CD14-positive monocyte (primary cell): Measurements from ENCODE around the gene PKIB. TPM values are rescaled to one million over a fixed set of nuclear protein-coding genes. Genes with fewer than 3 reads are reported as not detected.

ENCODE experiments used
- DNase-seq, 3 donors: peaks; one replicate each; pipeline ENCODE4 v3.0.0-alpha.2; 2011 to 2022
- H2AFZ ChIP-seq: 2 replicates; pipeline ENCODE4 v1.6.0; 2012; ENCODE audit warnings: mild to moderate bottlenecking, low read depth, low read length, inconsistent platforms; ENCODE audit not compliant: insufficient read depth, poor library complexity, severe bottlenecking
- H3K27ac ChIP-seq, 2 donors: 1 replicate in 1 of 2; 2 replicates in 1 of 2; pipeline ENCODE4 v1.5.1; 2012 to 2013; ENCODE audit warnings: low read length in 2 of 2, control low read depth in 1 of 2, inconsistent platforms in 1 of 2, low read depth in 1 of 2, mild to moderate bottlenecking in 1 of 2
- H3K27me3 ChIP-seq, 2 donors: one replicate each; pipeline versions ENCODE4 v1.6.0 to v1.6.1; 2011 to 2013; ENCODE audit warnings: low read length in 2 of 2; ENCODE audit not compliant: control insufficient read depth in 2 of 2, insufficient read depth in 2 of 2
- H3K36me3 ChIP-seq, 2 donors: replicated peaks in 1 of 2; 1 replicate in 1 of 2; 2 replicates in 1 of 2; pipeline versions ENCODE4 v1.5.1 to v1.6.1; 2012 to 2013; ENCODE audit warnings: low read length in 2 of 2, control low read depth in 1 of 2, inconsistent platforms in 1 of 2, mild to moderate bottlenecking in 1 of 2; ENCODE audit not compliant: insufficient read depth in 2 of 2, control insufficient read depth in 1 of 2
- H3K4me1 ChIP-seq, 2 donors: 1 replicate in 1 of 2; 2 replicates in 1 of 2; pipeline versions ENCODE4 v1.5.1 to v1.6.1; 2012 to 2013; ENCODE audit warnings: low read length in 2 of 2, control low read depth in 1 of 2, inconsistent platforms in 1 of 2, mild to moderate bottlenecking in 1 of 2, moderate library complexity in 1 of 2; ENCODE audit not compliant: insufficient read depth in 2 of 2, control insufficient read depth in 1 of 2
- H3K4me2 ChIP-seq: replicated peaks from 2 replicates; pipeline ENCODE3; 2012; ENCODE audit warnings: low read length, moderate library complexity, mild to moderate bottlenecking; ENCODE audit not compliant: poor library complexity, severe bottlenecking; ENCODE audit errors: extremely low read depth
- H3K4me3 ChIP-seq, 3 experiments: fragments of 200-600 bp in 1 of 3; sonication (generic) in 1 of 3; replicated peaks in 1 of 3; 1 replicate in 2 of 3; 2 replicates in 1 of 3; pipeline ENCODE4 v1.5.1; 2011 to 2013; ENCODE audit warnings: low read length in 3 of 3, mild to moderate bottlenecking in 3 of 3, control low read depth in 2 of 3, low read depth in 2 of 3, inconsistent platforms in 1 of 3, moderate library complexity in 1 of 3
- H3K79me2 ChIP-seq: 2 replicates; pipeline ENCODE4 v1.6.0; 2012; ENCODE audit warnings: mild to moderate bottlenecking, control low read depth, inconsistent platforms, low read length, moderate library complexity; ENCODE audit not compliant: insufficient read depth
- H3K9ac ChIP-seq: 2 replicates; pipeline ENCODE4 v1.6.0; 2017; ENCODE audit warnings: low read length, mild to moderate bottlenecking; ENCODE audit not compliant: insufficient read depth, poor library complexity, severe bottlenecking
- H3K9me3 ChIP-seq, 2 donors: replicated peaks in 1 of 2; 1 replicate in 1 of 2; 2 replicates in 1 of 2; pipeline versions ENCODE4 v1.5.1 to v1.6.1; 2012 to 2013; ENCODE audit warnings: low read length in 2 of 2, control low read depth in 1 of 2; ENCODE audit not compliant: control insufficient read depth in 1 of 2, insufficient read depth in 1 of 2
- H4K20me1 ChIP-seq: 2 replicates; pipeline ENCODE4 v1.6.0; 2012; ENCODE audit warnings: mild to moderate bottlenecking, low read length, control low read depth, moderate library complexity; ENCODE audit not compliant: insufficient read depth
- H3K27ac Mint-ChIP-seq, 7 donors: one replicate each; pipeline ENCODE4 v1.8.0; 2020; ENCODE audit warnings: mild to moderate bottlenecking in 7 of 7, mixed read lengths in 7 of 7, moderate library complexity in 6 of 7, inconsistent platforms in 2 of 7
- H3K27me3 Mint-ChIP-seq, 3 donors: one replicate each; pipeline ENCODE4 v1.8.0; 2021 to 2022; ENCODE audit warnings: low read depth in 3 of 3, mild to moderate bottlenecking in 3 of 3, mixed read lengths in 3 of 3, moderate library complexity in 3 of 3, inconsistent platforms in 1 of 3
- H3K36me3 Mint-ChIP-seq, 2 donors: one replicate each; pipeline ENCODE4 v1.8.0; 2020; ENCODE audit warnings: mixed read lengths in 2 of 2, inconsistent platforms in 1 of 2, mild to moderate bottlenecking in 1 of 2
- H3K4me1 Mint-ChIP-seq: one replicate; pipeline ENCODE4 v1.8.0; 2020; ENCODE audit warnings: mild to moderate bottlenecking, mixed read lengths
- H3K4me3 Mint-ChIP-seq, 2 donors: one replicate each; pipeline ENCODE4 v1.8.0; 2020; ENCODE audit warnings: mild to moderate bottlenecking in 2 of 2, mixed read lengths in 2 of 2, moderate library complexity in 1 of 2
- H3K9me3 Mint-ChIP-seq, 7 donors: one replicate each; pipeline ENCODE4 v1.8.0; 2020 to 2022; ENCODE audit warnings: mixed read lengths in 7 of 7, mild to moderate bottlenecking in 6 of 7, moderate library complexity in 6 of 7, inconsistent platforms in 2 of 7
- CTCF ChIP-seq: fragments of 200-600 bp; IDR thresholded peaks from one replicate; pipeline ENCODE4 v1.8.0; 2022; ENCODE audit warnings: antibody characterized with exemption, mild to moderate bottlenecking
- WGBS: methylation state at CpG from one replicate; pipeline ENCODE4 v1.1.5; 2013; ENCODE audit warnings: missing lambda C conversion rate; ENCODE audit not compliant: insufficient coverage; 5-methylcytosine and 5-hydroxymethylcytosine counted together
- intact Hi-C, 2 donors: fragments of 100-400 bp; cut with micrococcal nuclease; formaldehyde crosslinking; loops; one replicate each; pipeline versions ENCODE4 v1.15.0 to v1.15.1; 2023
- polyA plus RNA-seq, 3 donors: library from polyadenylated mRNA; depleted of rRNA in 1 of 3; unstranded in 2 of 3; stranded (reverse) in 1 of 3; fragments of 300-500 nt in 2 of 3; fragments of >200 nt in 1 of 3; fragmentation: Illumina TruSeq in 2 of 3; gene quantifications; 1 replicate in 2 of 3; 2 replicates in 1 of 3; pipeline ENCODE4 v1.2.3, GENCODE V29; 2012 to 2021

The PKIB gene
- polyA plus RNA-seq, 3 donors, result 1.3 to 2.0 (median 1.4) TPM

DNA sequence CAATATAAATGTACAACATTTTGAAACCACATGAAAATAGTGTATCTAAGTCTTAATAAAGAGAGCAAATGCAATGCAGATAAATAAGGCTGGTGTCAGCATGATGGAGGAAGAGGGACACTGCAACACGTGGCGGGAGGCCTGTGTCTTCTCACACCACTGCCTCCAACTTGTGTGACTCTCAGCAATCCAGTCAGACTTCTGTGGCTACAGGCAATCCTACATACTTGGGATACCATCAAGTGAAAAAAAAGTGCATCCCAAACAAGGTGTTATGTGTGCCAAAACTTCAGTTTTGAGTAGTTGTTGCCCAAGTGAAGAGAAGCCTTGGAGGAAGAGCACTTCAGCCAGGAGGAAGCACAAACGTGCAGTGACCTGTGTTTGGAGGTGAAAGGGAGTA, 68.6 kb downstream of the PKIB start:
- Histone ChIP-seq H2AFZ (no peak overlapping the region), H4K20me1 (no peaks in the 10 kb centered on the region), H3K4me3 (no peak overlapping the region), H3K4me2 (no peak overlapping the region), H3K79me2 (no peaks in the 10 kb centered on the region), H3K27ac (no peak overlapping the region), H3K9me3 (peaks cover 0 to 7% of the 10 kb centered on the region in 2 donors), H3K4me1 (peaks cover 3 to 4% of the 10 kb centered on the region in 2 donors), H3K27me3 (no peaks in the 10 kb centered on the region), H3K36me3 (no peaks in the 10 kb centered on the region), H3K9ac (no peak overlapping the region)
- Mint-ChIP-seq H3K27me3 (peaks cover 0 to 4% (median 1%) of the 10 kb centered on the region in 3 donors), H3K4me3 (no peak overlapping the region), H3K27ac (no peak overlapping the region), H3K9me3 (peaks cover 2 to 9% (median 4%) of the 10 kb centered on the region in 7 donors), H3K36me3 (no peaks in the 10 kb centered on the region), H3K4me1 (peaks cover 3% of the 10 kb centered on the region)
- DNase-seq, result no peak
- WGBS, result 84% methylated on average over 1 of the region's 3 CpGs
- no peak for TF ChIP-seq CTCF
- intact Hi-C loops, result no loop called here

DNA sequence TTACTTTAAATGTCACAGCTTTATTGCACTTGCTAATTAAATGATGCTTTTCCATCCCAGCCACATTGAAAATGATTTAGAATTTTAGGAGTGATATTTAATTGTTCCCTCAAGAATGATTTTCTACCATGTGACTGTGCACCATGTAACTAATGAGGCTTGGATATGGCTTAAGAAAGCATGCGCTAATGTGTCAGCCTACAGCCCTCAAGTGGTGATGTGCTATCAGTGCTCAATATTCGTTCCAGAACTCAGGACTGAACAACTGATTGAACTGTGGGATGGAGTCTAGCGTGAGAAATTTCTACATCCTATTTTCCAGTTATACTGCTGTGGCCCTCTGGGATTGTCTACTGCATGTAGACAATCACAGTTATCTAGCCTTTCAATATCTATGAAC, 71.5 kb downstream of the PKIB start:
- Histone ChIP-seq H3K9ac (no peak overlapping the region), H3K4me2 (no peak overlapping the region), H3K4me1 (no peaks in the 10 kb centered on the region), H3K27ac (no peak overlapping the region), H3K36me3 (no peaks in the 10 kb centered on the region), H4K20me1 (no peaks in the 10 kb centered on the region), H3K27me3 (no peaks in the 10 kb centered on the region), H3K79me2 (no peaks in the 10 kb centered on the region), H3K4me3 (no peak overlapping the region), H2AFZ (no peak overlapping the region), H3K9me3 (peaks cover 0 to 7% of the 10 kb centered on the region in 2 donors)
- Mint-ChIP-seq H3K27me3 (peaks cover 0 to 1% (median 1%) of the 10 kb centered on the region in 3 donors), H3K4me3 (no peak overlapping the region), H3K27ac (no peak overlapping the region), H3K9me3 (peaks cover 2 to 7% (median 4%) of the 10 kb centered on the region in 7 donors), H3K36me3 (no peaks in the 10 kb centered on the region), H3K4me1 (no peaks in the 10 kb centered on the region)
- 95% methylated on average over 3 of the region's 3 CpGs for WGBS
- DNase-seq, result no peak
- intact Hi-C loops, result no loop called here
- TF ChIP-seq CTCF, result no peak
